Measurements from ENCODE around the gene LRPAP1. TPM values are rescaled to one million over a fixed set of nuclear protein-coding genes. Genes with fewer than 3 reads are reported as not detected.
"Not testable (repeated sequence)": the region's sequence is repeated elsewhere in the genome, so short reads cannot be mapped to it uniquely, and the experiment has no call there.

The LRPAP1 gene
- total RNA-seq, 1 donor: 82.9 TPM

DNA sequence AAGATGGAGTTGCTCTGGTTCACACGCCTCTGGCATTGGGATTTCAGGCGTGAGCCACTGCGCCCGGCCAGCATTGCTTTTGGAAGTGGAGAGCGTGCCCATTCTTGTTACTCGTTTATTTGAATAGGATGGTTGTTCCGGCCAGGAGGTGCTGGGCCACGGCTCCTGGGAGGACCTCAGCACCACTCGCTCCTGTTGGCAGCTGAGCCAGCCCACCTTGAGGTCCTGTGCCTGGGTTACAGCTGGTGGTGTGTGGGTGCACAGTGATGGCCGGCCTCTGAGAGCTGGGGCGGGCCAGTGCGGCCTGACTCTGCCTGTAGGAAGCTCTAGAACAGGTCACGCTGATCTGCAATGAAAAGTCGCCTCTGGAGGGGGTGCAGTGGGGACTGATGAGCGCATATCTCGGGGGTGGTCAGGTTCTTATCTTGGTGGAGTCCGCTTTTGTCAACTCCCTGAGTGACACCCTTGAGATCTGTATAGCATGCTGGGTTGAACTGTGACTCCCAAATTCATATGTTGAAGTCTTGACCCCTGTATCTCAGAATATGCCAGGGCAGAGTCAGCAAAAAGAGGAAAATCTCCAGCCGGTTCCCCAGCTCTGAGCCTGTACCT, 23.3 kb upstream of the LRPAP1 start:
- H2AFZ ChIP-seq (ENCODE audit: low read length); H3K4me3 ChIP-seq (ENCODE audit: insufficient read depth, low read length): not testable (repeated sequence)

DNA sequence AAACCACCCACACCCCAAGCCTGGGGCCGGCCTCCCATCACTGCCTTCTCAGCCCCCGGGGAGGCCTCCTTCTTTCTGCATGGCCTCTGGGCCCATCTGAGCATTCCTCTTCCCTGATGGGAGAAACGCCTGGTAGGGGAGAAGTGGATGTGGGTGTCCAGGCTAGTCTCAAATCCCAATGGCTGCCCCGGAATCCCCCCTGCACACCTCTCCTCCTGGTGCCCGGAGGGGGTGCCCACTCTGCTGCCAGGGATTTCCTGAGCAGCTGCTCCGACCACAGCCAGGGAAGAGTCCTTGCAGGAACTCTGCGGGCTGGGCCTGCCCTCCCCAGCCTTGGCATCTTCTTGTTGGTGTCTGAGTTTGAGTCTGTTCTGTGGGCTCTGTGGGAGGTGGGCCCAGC, 19.1 kb upstream of the LRPAP1 start:
- not testable (repeated sequence) for H3K36me3 ChIP-seq (ENCODE audit: insufficient read depth, low read length); DNase-seq (ENCODE audit: insufficient read length, low spot score, missing footprints); H3K79me2 ChIP-seq (ENCODE audit: insufficient read depth, low read length); H3K4me3 ChIP-seq (ENCODE audit: insufficient read depth, low read length); H3K4me1 ChIP-seq (ENCODE audit: insufficient read depth, low read length); H3K27me3 ChIP-seq (ENCODE audit: insufficient read depth, low read length); H3K27ac ChIP-seq (ENCODE audit: low read depth, low read length); H4K20me1 ChIP-seq (ENCODE audit: insufficient read depth, low read length); H3K4me2 ChIP-seq (ENCODE audit: insufficient read depth, low read length); H3K9me3 ChIP-seq (ENCODE audit: low read depth, low read length); H2AFZ ChIP-seq (ENCODE audit: low read length)

More for the DNA sequence above, 23.3 kb upstream of the LRPAP1 start:
- H3K36me3 ChIP-seq (ENCODE audit: insufficient read depth, low read length); H3K4me2 ChIP-seq (ENCODE audit: insufficient read depth, low read length); H4K20me1 ChIP-seq (ENCODE audit: insufficient read depth, low read length); H3K4me1 ChIP-seq (ENCODE audit: insufficient read depth, low read length); H3K9me3 ChIP-seq (ENCODE audit: low read depth, low read length); H3K27me3 ChIP-seq (ENCODE audit: insufficient read depth, low read length); DNase-seq (ENCODE audit: insufficient read length, low spot score, missing footprints); H3K27ac ChIP-seq (ENCODE audit: low read depth, low read length); H3K79me2 ChIP-seq (ENCODE audit: insufficient read depth, low read length): not testable (repeated sequence)

DNA sequence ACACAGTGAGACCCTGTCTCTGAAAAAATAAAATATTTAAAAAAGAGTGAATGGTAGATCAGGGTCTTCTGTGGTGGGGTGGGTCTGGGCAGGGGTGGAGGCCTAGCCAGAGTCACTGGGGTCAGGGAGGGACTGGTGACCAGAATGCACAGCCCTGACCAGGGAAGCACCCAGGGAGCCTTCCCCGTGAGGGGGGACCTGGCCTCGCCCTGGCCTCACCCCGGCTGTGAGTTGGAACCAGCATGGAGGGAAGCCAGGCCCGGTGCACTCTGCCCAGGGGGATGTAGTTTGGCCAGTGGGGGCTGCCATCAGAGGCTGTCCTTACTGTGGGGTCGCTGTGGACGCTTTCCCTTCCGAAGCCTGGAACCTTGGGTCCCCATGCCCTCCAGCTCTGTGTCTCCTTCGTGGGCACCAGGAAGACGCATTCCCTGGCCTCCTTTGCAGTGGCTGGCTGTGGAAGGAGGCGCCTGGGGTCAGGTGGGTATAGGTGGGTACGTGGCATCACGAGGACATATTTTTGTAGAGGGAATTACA, 18.6 kb upstream of the LRPAP1 start:
- H3K9me3 ChIP-seq (ENCODE audit: low read depth, low read length); DNase-seq (ENCODE audit: insufficient read length, low spot score, missing footprints); H3K27ac ChIP-seq (ENCODE audit: low read depth, low read length); H3K36me3 ChIP-seq (ENCODE audit: insufficient read depth, low read length); H3K27me3 ChIP-seq (ENCODE audit: insufficient read depth, low read length); H3K79me2 ChIP-seq (ENCODE audit: insufficient read depth, low read length); H4K20me1 ChIP-seq (ENCODE audit: insufficient read depth, low read length); H2AFZ ChIP-seq (ENCODE audit: low read length); H3K4me1 ChIP-seq (ENCODE audit: insufficient read depth, low read length); H3K4me2 ChIP-seq (ENCODE audit: insufficient read depth, low read length); H3K4me3 ChIP-seq (ENCODE audit: insufficient read depth, low read length): not testable (repeated sequence)

DNA sequence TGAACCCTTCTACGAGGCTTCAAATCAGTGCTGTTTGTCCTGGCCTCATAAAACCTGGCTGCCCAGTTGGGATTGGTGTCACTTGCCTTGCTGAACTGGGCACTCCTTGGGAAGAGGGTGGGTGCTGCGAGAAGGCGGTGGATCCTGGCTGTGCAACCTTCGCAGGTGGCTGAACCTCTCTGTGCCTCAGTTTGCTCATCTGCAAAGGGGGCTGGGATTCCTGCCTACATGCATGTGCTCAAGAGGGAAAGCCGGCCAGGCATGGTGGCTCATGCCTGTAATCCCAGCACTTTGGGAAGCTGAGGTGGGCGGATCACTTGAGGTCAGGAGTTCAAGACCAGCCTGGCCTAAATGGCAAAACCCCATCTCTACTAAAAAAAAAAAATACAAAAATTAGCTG, 17.8 kb upstream of the LRPAP1 start:
- H3K27ac ChIP-seq (ENCODE audit: low read depth, low read length); H3K9me3 ChIP-seq (ENCODE audit: low read depth, low read length); H3K36me3 ChIP-seq (ENCODE audit: insufficient read depth, low read length); DNase-seq (ENCODE audit: insufficient read length, low spot score, missing footprints); H2AFZ ChIP-seq (ENCODE audit: low read length); H4K20me1 ChIP-seq (ENCODE audit: insufficient read depth, low read length); H3K79me2 ChIP-seq (ENCODE audit: insufficient read depth, low read length); H3K4me1 ChIP-seq (ENCODE audit: insufficient read depth, low read length); H3K4me2 ChIP-seq (ENCODE audit: insufficient read depth, low read length); H3K4me3 ChIP-seq (ENCODE audit: insufficient read depth, low read length); H3K27me3 ChIP-seq (ENCODE audit: insufficient read depth, low read length): not testable (repeated sequence)

DNA sequence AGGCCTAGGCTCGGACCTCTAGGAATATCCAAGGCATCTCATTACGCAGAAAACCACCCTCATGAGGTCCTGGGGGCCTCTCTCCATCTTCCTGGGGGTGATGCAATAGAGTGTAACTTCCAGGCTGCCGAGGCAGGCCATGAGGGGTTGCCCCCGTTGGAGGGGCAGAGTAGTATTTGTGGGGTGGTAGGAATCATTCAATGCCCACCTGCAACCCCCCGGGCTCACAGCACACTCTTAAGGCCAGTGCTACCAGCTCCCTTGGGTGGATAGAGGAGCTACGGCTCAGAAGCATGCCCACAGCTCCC, 17.4 kb upstream of the LRPAP1 start:
- H2AFZ ChIP-seq (ENCODE audit: low read length); H3K4me1 ChIP-seq (ENCODE audit: insufficient read depth, low read length); H3K36me3 ChIP-seq (ENCODE audit: insufficient read depth, low read length); H3K4me2 ChIP-seq (ENCODE audit: insufficient read depth, low read length); H3K79me2 ChIP-seq (ENCODE audit: insufficient read depth, low read length); H3K9me3 ChIP-seq (ENCODE audit: low read depth, low read length); DNase-seq (ENCODE audit: insufficient read length, low spot score, missing footprints); H3K27ac ChIP-seq (ENCODE audit: low read depth, low read length); H4K20me1 ChIP-seq (ENCODE audit: insufficient read depth, low read length); H3K4me3 ChIP-seq (ENCODE audit: insufficient read depth, low read length); H3K27me3 ChIP-seq (ENCODE audit: insufficient read depth, low read length): not testable (repeated sequence)

DNA sequence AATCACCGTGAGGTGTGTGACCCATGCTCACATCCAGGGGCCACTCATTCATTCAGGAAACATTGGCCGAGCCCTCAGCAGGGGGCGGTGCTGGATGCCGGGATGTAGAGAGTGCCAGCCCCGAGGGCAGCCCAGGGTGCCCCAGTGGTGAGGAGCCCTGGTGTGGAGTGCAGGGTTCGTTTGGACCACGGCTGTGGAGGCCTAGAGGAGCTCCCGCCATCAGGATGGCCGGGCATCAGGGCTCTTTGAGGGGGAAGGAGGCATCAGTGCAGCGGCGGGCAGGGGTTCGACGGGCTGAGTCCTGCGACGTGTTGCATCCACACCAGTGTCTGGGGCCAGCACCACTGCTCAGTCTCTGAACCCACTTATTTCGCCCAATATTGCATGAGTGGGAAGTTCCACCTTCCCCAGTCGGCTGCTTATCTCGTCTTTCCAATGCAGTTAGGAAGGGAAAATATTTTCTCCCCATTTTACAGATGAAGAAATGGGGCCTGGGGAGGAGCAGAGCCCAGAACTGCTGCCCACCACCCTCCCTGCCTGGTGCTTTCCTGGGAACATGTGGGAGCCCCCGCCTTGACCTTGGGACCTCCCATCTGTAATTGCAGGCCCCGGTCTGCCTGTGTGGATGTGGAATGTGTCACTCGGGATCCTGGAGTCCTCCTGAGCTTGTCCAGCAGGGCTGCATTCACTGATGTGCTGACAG, 16.9 kb upstream of the LRPAP1 start:
- not testable (repeated sequence) for H2AFZ ChIP-seq (ENCODE audit: low read length); H3K27me3 ChIP-seq (ENCODE audit: insufficient read depth, low read length); H3K79me2 ChIP-seq (ENCODE audit: insufficient read depth, low read length); H3K9me3 ChIP-seq (ENCODE audit: low read depth, low read length); H3K4me1 ChIP-seq (ENCODE audit: insufficient read depth, low read length); H4K20me1 ChIP-seq (ENCODE audit: insufficient read depth, low read length); H3K4me2 ChIP-seq (ENCODE audit: insufficient read depth, low read length); H3K27ac ChIP-seq (ENCODE audit: low read depth, low read length); H3K4me3 ChIP-seq (ENCODE audit: insufficient read depth, low read length); DNase-seq (ENCODE audit: insufficient read length, low spot score, missing footprints); H3K36me3 ChIP-seq (ENCODE audit: insufficient read depth, low read length)

DNA sequence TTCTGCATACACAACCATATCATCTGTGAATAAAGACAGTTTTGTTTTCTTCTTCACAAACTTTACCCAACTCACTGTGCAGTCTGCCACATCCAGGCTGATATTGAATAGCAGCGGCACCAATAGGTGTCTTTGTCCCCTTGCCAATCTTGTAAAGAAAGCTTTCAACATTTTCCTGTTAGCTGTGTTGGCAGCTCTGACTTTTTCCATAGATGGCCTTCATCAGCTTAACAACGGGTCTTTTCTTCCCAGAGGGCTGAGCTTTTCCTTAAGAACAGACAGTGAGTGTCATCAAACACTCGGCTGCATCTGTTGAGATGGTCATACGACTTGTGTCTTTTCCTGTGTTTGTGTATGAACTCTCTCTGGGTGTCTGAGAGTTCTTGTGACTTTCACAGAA, 14.5 kb upstream of the LRPAP1 start:
- not testable (repeated sequence) for H3K4me3 ChIP-seq (ENCODE audit: insufficient read depth, low read length); H3K27ac ChIP-seq (ENCODE audit: low read depth, low read length); H4K20me1 ChIP-seq (ENCODE audit: insufficient read depth, low read length); H3K27me3 ChIP-seq (ENCODE audit: insufficient read depth, low read length); H3K9me3 ChIP-seq (ENCODE audit: low read depth, low read length); DNase-seq (ENCODE audit: insufficient read length, low spot score, missing footprints); H3K79me2 ChIP-seq (ENCODE audit: insufficient read depth, low read length); H3K4me2 ChIP-seq (ENCODE audit: insufficient read depth, low read length); H3K36me3 ChIP-seq (ENCODE audit: insufficient read depth, low read length); H3K4me1 ChIP-seq (ENCODE audit: insufficient read depth, low read length); H2AFZ ChIP-seq (ENCODE audit: low read length)

DNA sequence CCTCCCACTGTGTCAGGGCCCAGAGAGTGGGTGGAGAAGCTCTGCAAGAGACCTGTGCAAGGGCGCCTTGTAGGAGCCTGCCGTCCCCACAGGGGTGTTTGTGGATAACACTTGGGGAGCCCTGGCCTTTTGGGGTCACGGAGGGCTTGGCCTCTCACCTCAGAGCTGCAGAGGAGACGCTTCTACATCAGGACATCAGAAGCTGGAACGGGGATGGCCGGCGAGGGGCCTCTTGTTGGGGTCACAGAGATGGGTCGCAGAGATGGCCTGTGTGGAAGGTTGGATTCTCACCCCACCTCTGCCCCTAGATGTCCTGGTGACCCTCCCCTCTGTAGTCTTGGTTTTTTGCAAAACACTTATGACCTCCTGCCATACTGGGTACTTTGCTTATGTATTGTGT, 13.1 kb upstream of the LRPAP1 start:
- not testable (repeated sequence) for H4K20me1 ChIP-seq (ENCODE audit: insufficient read depth, low read length); H3K9me3 ChIP-seq (ENCODE audit: low read depth, low read length); DNase-seq (ENCODE audit: insufficient read length, low spot score, missing footprints); H3K4me2 ChIP-seq (ENCODE audit: insufficient read depth, low read length); H3K4me1 ChIP-seq (ENCODE audit: insufficient read depth, low read length); H3K4me3 ChIP-seq (ENCODE audit: insufficient read depth, low read length); H3K27ac ChIP-seq (ENCODE audit: low read depth, low read length); H3K36me3 ChIP-seq (ENCODE audit: insufficient read depth, low read length); H3K27me3 ChIP-seq (ENCODE audit: insufficient read depth, low read length); H2AFZ ChIP-seq (ENCODE audit: low read length); H3K79me2 ChIP-seq (ENCODE audit: insufficient read depth, low read length)

DNA sequence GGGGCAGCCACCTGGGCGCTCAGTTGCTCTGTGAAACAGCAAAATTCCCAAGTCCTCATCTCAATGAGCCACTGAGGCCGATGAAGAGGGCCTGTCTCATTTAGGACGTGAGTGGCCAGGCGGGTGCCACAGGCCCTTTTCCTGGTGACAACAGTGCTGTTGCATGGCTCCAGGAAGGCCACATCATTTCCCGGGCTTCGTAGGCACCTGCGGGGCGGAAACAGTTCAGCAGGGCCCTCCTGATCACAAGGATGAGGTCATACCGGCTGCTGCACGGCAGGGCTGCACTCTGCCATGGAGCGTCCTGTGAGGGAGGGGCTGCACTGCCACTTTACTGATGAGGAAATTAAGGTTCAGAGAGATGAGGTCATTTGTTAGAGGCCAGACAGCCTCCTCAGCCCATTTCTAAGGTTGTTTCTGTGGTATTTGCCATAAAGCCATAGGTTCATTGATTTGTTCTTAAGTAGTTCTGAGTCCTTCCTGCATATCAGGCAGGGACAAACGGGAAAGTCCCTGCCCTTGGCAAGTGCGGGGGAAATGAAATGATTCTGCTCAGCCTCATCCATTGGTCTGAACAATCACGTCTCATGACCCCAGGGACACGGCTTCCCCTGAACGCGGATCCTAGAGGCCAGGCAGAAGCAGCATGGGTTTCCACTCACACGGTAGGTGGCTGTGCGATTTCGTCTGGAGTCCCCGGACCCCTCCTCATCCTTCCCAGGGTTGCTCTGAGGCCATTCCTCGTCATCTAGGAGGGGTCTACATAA, 12.2 kb upstream of the LRPAP1 start:
- not testable (repeated sequence) for H3K4me1 ChIP-seq (ENCODE audit: insufficient read depth, low read length); H3K4me3 ChIP-seq (ENCODE audit: insufficient read depth, low read length); H3K4me2 ChIP-seq (ENCODE audit: insufficient read depth, low read length); DNase-seq (ENCODE audit: insufficient read length, low spot score, missing footprints); H2AFZ ChIP-seq (ENCODE audit: low read length); H3K27ac ChIP-seq (ENCODE audit: low read depth, low read length); H3K79me2 ChIP-seq (ENCODE audit: insufficient read depth, low read length); H3K36me3 ChIP-seq (ENCODE audit: insufficient read depth, low read length); H4K20me1 ChIP-seq (ENCODE audit: insufficient read depth, low read length); H3K27me3 ChIP-seq (ENCODE audit: insufficient read depth, low read length); H3K9me3 ChIP-seq (ENCODE audit: low read depth, low read length)
